ENCODE results near the gene BTBD9.

Gene BTBD9

GRCh38 chr6:38487423-38487822, 152.3 kb downstream of the BTBD9 start:
- in situ Hi-C loops (cut with MboI; ENCODE audit: low sequenced_read_pairs) = loop anchor here (25.0 kb wide), 1 partner anchor 775 kb away; no protein-coding TSS in a partner anchor

DNA sequence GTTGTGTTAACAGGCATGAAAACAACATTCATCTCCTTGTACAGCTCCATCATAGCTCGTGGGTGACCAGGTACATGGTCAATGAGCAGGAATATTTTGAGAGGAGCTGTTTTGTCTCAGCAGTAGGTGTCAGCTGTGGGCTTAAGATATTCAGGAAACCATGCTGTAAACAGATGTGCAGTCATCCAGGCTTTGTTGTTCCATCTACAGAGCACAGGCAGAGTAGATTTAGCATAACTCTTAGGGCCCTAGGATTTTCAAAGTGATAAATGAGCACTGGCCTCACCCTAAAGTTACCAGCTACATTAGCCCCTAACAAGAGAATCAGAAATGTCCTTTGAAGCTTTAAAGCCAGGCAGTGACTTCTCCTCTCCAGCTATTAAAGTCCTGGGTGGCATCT, 154.2 kb downstream of the BTBD9 start:
- in situ Hi-C loops (cut with MboI; ENCODE audit: low sequenced_read_pairs) = loop anchor here (25.0 kb wide), 1 partner anchor 773 kb away; no protein-coding TSS in a partner anchor

DNA sequence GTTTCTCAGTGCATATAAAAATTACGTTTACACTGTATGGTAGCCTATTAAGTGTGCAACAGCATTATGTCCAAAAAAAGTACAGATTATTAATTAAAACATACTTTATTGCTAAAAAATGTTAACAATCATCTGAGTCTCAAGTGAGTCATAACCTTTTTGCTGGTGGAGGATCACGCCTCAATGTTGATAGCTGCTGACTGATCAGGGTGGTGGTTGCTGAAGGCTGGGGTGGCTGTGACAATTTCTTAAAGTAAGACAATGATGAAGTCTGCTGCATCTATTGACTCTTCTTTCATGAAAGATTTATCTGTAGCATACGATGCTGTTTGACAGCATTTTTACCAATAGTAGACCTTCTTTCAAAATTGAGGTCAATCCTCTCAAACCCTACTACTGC, 155.1 kb downstream of the BTBD9 start:
- in situ Hi-C loops (cut with MboI; ENCODE audit: low sequenced_read_pairs) = loop anchor here (25.0 kb wide), 1 partner anchor 772 kb away; no protein-coding TSS in a partner anchor

- in situ Hi-C loops (cut with MboI; ENCODE audit: low sequenced_read_pairs) = loop anchor here (25.0 kb wide), 1 partner anchor 771 kb away; no protein-coding TSS in a partner anchor
Observed at GRCh38 chr6:38483526-38483925, 156.2 kb downstream of the BTBD9 start.

DNA sequence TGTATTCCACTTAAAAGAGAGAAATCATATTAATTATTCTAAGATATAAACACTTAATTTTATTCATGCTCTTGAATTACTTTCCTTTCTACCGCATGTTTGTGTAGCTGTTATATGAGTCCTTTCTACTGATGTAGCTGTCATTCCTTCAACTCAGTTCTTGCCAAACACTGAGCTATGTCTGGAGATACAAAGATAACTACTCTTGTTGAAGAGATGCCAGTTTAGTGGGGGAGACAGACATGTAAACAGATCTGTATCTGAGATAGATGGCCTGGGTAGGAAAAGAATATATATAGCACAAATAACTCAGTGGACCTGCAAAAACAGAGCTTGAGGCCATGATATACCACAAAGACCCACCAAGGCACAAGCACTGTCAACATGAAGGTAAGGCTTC, 157.3 kb downstream of the BTBD9 start:
- in situ Hi-C loops (cut with MboI; ENCODE audit: low sequenced_read_pairs) = loop anchor here (25.0 kb wide), 1 partner anchor 770 kb away; no protein-coding TSS in a partner anchor

- in situ Hi-C loops (cut with MboI; ENCODE audit: low sequenced_read_pairs) = loop anchor here (25.0 kb wide), 1 partner anchor 770 kb away; no protein-coding TSS in a partner anchor
Observed at GRCh38 chr6:38481851-38482250, 157.9 kb downstream of the BTBD9 start.

DNA sequence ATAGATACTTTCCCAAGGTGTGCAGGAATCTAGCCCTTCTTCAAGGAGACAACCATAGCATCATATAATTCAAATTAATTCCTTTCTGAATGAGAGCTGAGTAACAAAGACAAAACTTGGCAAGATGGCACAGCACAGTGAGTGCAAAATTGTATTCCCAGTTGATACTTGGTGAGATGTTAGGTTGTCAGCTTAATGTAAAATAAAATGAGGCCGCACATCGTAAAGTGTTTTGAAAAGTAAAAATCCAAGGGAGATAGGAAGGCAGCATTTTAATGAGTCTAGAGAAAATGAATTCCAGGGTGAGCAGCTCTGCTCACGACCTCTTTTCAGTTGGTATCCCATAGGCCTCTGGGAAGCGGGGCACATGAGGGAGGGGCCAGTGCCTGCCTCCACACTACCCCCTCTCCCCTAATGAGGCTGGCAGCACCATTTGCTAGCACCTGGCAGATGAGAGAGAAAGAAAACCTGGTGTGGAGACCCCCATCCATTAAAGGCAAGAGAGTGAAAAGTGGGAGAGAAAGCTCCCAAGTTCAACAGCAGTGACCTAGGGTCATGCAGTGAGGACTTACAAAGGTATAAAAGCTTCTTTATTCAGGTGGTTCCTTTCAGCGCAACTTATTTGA, 158.4 kb downstream of the BTBD9 start:
- in situ Hi-C loops (cut with MboI; ENCODE audit: low sequenced_read_pairs) = loop anchor here (25.0 kb wide), 1 partner anchor 769 kb away; no protein-coding TSS in a partner anchor

DNA sequence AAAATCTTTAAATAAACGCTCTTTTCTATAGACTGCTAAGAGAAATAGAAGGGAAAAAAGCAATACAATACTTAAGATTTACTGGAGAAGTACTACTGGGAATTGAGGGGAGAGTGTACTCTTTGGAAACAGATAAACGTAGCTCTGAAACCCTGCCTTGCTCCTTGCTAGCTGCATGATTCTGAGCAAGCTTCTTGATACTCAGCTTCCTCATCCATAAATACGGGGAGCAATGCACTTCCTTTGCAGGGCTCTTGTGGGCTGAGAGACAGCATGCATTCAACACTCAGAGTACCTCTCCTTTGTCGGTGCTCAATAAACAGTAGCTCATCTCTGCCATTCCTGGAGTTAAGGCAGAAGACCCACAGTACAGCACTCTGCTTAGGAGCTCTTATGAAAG, 159.7 kb downstream of the BTBD9 start:
- in situ Hi-C loops (cut with MboI; ENCODE audit: low sequenced_read_pairs) = loop anchor here (25.0 kb wide), 1 partner anchor 768 kb away; no protein-coding TSS in a partner anchor

DNA sequence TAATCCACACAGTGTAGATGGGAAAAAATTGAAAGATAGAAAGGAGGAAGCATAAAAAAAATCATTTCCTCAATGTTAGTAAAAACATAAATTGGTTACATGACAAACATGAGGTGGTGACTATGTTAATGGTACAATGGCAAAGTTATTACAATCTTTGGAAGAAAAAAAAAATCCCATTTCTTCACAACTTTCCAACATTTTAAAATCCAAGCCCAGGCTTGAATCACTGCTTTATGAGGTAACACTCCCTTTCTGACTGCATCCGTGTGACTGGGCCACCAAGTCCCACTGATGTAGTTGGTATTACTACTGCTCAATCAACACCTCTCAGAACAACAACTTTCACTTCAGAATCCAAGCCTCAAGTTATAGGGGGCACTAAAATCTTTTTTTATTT, 160.4 kb downstream of the BTBD9 start:
- in situ Hi-C loops (cut with MboI; ENCODE audit: low sequenced_read_pairs) = loop anchor here (25.0 kb wide), 1 partner anchor 767 kb away; no protein-coding TSS in a partner anchor

- in situ Hi-C loops (cut with MboI; ENCODE audit: low sequenced_read_pairs) = loop anchor here (25.0 kb wide), 1 partner anchor 765 kb away; no protein-coding TSS in a partner anchor
Observed at GRCh38 chr6:38477680-38478260, 162.0 kb downstream of the BTBD9 start.

DNA sequence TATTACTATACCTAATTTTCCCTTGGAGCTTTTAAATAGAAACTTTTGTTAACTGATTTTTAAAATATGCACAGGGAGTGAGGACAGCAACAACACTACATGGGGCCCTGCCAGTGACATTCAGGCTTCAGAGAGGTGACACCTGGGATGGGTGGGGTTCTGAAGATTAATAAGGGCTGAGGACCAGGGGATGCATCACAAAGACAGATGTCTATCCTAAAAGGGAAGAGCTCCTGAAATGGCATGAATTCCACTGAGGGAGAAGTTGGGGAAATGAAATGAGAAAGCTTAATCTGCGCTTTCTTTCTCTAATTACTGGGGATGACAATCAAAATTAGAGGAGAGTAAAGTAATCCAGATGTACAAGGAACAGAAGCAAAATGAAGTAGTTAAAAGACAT, 162.8 kb downstream of the BTBD9 start:
- in situ Hi-C loops (cut with MboI; ENCODE audit: low sequenced_read_pairs) = loop anchor here (25.0 kb wide), 1 partner anchor 765 kb away; no protein-coding TSS in a partner anchor

DNA sequence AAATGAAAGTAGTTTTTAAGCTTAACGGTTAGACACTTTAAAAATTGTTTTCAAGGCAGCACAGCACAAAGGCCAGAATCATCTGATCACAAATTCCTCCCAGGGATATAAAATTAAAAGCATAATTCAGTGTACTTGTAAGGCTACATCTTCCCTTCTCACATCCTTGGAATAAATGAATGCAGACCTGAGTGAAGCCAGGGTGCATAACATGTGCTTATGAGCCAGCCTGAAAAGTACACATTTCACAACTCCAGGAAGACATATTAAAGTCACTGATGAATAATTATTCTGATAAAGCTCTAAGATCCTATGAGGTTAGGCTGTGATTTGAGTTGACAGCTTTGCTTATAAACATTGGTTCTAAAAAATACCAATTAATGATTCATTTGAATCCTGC, 163.6 kb downstream of the BTBD9 start:
- in situ Hi-C loops (cut with MboI; ENCODE audit: low sequenced_read_pairs) = loop anchor here (25.0 kb wide), 1 partner anchor 764 kb away; no protein-coding TSS in a partner anchor

GRCh38 chr6:38470548-38470947, 169.2 kb downstream of the BTBD9 start:
- in situ Hi-C loops (cut with MboI; ENCODE audit: low sequenced_read_pairs) = no loop called here

DNA sequence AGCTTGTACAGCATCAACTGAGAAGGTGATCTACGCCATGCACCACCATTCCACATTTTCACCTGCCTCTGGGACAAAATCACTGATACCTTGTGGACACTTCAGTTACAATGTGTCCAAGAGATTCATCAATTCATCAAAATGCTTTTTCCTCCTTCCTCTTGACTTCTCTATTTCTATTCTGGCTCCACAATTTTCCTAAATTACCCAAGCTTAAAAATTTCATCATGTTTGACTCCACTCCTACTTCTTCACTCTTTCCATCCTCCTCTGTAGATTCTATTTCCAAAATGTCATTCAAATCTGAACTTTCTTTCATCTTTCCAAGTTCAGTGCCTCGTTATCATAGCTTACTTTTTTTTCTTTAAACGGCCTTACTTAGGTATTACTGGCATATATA, 172.2 kb downstream of the BTBD9 start:
- in situ Hi-C loops (cut with MboI; ENCODE audit: low sequenced_read_pairs) = no loop called here

DNA sequence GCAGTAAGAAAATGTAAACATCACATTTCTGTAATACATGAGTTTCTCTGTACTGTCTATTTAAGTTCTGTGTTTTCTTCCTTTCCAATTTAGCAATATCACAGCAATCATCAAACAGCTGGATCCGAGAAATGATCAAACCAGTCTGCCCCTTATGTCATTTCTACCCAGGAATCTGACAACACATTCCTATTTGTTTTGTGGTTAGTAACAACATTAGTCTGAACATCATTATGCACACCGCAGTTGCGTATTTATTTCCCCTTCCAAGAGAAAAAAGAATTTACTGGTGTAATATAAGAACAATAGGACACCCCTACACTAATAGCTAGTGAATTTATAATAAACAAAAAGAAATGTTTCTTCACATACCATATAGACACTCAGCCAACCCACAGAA, 179.5 kb downstream of the BTBD9 start:
- in situ Hi-C loops (cut with MboI; ENCODE audit: low sequenced_read_pairs) = no loop called here

- in situ Hi-C loops (cut with MboI; ENCODE audit: low sequenced_read_pairs) = no loop called here
Observed at GRCh38 chr6:38459291-38459690, 180.4 kb downstream of the BTBD9 start.

GRCh38 chr6:38453861-38454260, 185.9 kb downstream of the BTBD9 start:
- in situ Hi-C loops (cut with MboI; ENCODE audit: low sequenced_read_pairs) = no loop called here

DNA sequence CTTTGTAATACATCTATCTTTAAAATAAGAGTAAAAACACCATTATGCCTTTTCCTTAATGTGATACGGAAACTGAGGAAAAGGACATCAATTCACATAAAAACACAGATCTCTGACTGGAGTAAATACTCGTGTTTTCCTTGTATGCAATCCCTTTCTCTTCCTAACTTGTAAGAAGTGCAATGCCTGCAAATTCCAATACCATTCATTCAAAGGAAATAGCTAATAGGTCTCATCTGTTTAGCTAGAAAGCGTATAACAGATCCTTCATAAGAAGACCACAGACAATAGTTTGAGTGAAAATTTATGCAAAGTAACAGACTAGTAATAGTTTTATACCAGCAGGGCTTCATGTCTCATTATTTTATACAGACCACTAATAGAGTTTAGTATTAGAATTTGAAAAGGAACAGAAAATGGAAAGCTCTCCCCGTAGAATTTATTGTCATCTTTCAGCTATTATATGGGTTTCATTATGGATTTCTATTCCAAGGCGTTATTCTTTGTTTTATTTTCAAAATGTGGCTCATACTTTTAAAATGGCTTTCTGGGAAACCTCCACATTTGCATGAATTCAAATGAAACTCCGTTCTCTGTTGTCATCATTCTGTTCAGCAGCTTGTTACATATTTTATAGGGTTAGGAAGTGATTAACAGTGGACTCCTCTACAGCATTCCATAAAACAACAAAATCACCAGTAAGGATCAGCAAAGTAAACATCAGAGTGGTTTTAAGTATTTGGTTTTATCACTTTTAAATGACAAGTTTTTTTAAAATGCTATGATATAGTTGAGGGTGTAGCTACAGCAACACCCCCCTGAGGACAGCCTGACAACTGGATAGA, 186.7 kb downstream of the BTBD9 start:
- in situ Hi-C loops (cut with MboI; ENCODE audit: low sequenced_read_pairs) = no loop called here

DNA sequence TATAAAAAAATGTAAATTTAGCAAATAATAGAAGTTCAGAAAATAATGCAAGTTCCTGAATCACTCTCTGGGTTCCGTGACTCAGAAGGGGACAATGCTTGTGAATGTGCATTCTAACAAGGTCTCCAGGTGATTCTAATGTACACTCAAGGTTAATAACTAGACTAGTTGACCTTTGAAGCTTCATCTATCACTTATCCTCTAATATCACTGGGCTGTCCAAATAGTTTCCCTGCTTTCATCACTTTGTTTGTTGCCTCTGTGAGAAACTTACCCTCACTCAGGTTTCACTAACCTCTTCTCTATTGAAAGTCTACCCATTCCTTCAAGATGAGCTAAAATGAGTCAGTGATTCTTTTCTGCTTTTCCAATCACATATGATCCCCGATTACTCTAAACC, 189.0 kb downstream of the BTBD9 start:
- in situ Hi-C loops (cut with MboI; ENCODE audit: low sequenced_read_pairs) = no loop called here

GRCh38 chr6:38445925-38446324, 193.8 kb downstream of the BTBD9 start:
- in situ Hi-C loops (cut with MboI; ENCODE audit: low sequenced_read_pairs) = no loop called here

DNA sequence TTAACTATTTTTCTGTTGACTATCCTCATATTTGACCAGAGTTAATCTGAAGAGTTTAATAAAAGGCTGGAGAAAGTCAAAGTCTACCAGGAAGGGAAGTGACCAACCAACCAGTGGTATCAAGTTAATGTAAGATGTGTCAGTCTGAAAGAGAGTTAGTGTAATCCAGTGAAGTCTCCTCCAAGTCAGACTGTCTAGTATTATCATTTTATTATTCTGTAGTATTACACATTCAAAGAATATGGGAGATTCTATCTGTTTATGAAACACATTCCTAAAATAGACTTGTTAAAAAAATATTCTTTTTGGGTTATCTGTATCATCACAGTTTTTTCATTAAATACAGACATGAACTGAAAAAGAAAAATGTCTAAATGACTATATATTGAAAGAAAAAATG, 194.4 kb downstream of the BTBD9 start:
- in situ Hi-C loops (cut with MboI; ENCODE audit: low sequenced_read_pairs) = no loop called here

Measured in HL-60/S4 treated with phorbol 12-myristate 13-acetate at 8.2 ng/mL for 4 days and 3 days (cell line).